Keratinocyte (primary cell): ENCODE measurements around the gene EYS. TPM values are rescaled to one million over a fixed set of nuclear protein-coding genes. Genes with fewer than 3 reads are reported as not detected.

Source experiments
- DNase-seq: peaks from one replicate; pipeline ENCODE4 v3.0.0-alpha.2; 2011; ENCODE audit warnings: low read depth, missing footprints, low spot score
- FAIRE-seq: peaks from 2 replicates; lab custom pipeline; 2011; peaks lifted over from hg19 to GRCh38; lab: Jason Lieb, UNC
- H2AFZ ChIP-seq: 2 replicates; pipeline ENCODE4 v1.6.0; 2012; ENCODE audit warnings: low read length, control low read depth, inconsistent platforms; ENCODE audit not compliant: control insufficient read depth
- H3K27ac ChIP-seq: 2 replicates; pipeline ENCODE4 v1.5.1; 2011; ENCODE audit warnings: low read length; ENCODE audit not compliant: control insufficient read depth, insufficient read depth
- H3K27me3 ChIP-seq: 3 replicates; pipeline ENCODE4 v1.6.0; 2011; ENCODE audit warnings: low read length; ENCODE audit not compliant: control insufficient read depth, insufficient read depth; ENCODE audit errors: extremely low read depth
- H3K36me3 ChIP-seq, 2 experiments: 2 replicates in 1 of 2; 3 replicates in 1 of 2; pipeline ENCODE4 v1.5.1; 2011; ENCODE audit warnings: low read length in 2 of 2, mild to moderate bottlenecking in 1 of 2; ENCODE audit not compliant: control insufficient read depth in 2 of 2, insufficient read depth in 2 of 2; ENCODE audit errors: extremely low read depth in 1 of 2
- H3K4me1 ChIP-seq: 3 replicates; pipeline ENCODE4 v1.5.1; 2011; ENCODE audit warnings: low read length; ENCODE audit not compliant: control insufficient read depth, insufficient read depth; ENCODE audit errors: extremely low read depth
- H3K4me2 ChIP-seq: 3 replicates; pipeline ENCODE4 v1.6.0; 2011; ENCODE audit warnings: low read depth, low read length; ENCODE audit not compliant: control insufficient read depth, insufficient read depth; ENCODE audit errors: extremely low read depth
- H3K4me3 ChIP-seq, 3 experiments: fragments of 200-600 bp in 1 of 3; sonication (generic) in 1 of 3; 2 replicates in 2 of 3; 3 replicates in 1 of 3; pipeline ENCODE4 v1.5.1; 2011 to 2016; ENCODE audit warnings: low read length in 3 of 3, mild to moderate bottlenecking in 3 of 3, control low read depth in 2 of 3, inconsistent platforms in 1 of 3, low read depth in 1 of 3, mixed read lengths in 1 of 3, mixed run types in 1 of 3, moderate library complexity in 1 of 3; ENCODE audit not compliant: control insufficient read depth in 2 of 3, insufficient read depth in 2 of 3; ENCODE audit errors: extremely low read depth in 1 of 3
- H3K79me2 ChIP-seq: 2 replicates; pipeline ENCODE4 v1.6.0; 2012; ENCODE audit warnings: low read length; ENCODE audit not compliant: control insufficient read depth, insufficient read depth
- H3K9ac ChIP-seq: 3 replicates; pipeline ENCODE4 v1.6.0; 2011; ENCODE audit warnings: low read length; ENCODE audit not compliant: control insufficient read depth, insufficient read depth; ENCODE audit errors: extremely low read depth
- H3K9me1 ChIP-seq: 3 replicates; pipeline ENCODE4 v1.6.0; 2011; ENCODE audit warnings: low read length; ENCODE audit not compliant: control insufficient read depth, insufficient read depth; ENCODE audit errors: extremely low read depth
- H3K9me3 ChIP-seq: 2 replicates; pipeline ENCODE4 v1.5.1; 2012; ENCODE audit warnings: low read depth, low read length; ENCODE audit not compliant: control insufficient read depth
- H4K20me1 ChIP-seq: 3 replicates; pipeline ENCODE4 v1.6.0; 2011; ENCODE audit warnings: low read length; ENCODE audit not compliant: control insufficient read depth, insufficient read depth; ENCODE audit errors: extremely low read depth
- CTCF ChIP-seq, 3 experiments: IDR thresholded peaks in 1 of 3; conservative IDR thresholded peaks in 1 of 3; optimal IDR thresholded peaks in 1 of 3; 2 replicates in 2 of 3; 3 replicates in 1 of 3; pipeline versions ENCODE3 to v1.5.1; 2011; ENCODE audit warnings: low read length in 3 of 3, mild to moderate bottlenecking in 3 of 3, moderate library complexity in 2 of 3, control low read depth in 1 of 3, inconsistent platforms in 1 of 3; ENCODE audit not compliant: insufficient read depth in 2 of 3; ENCODE audit errors: extremely low read depth in 1 of 3
- EZH2 ChIP-seq: IDR thresholded peaks from one replicate; pipeline ENCODE4 v1.6.1; 2012; ENCODE audit warnings: inconsistent platforms, mild to moderate bottlenecking, low read length, moderate library complexity
- dilution Hi-C: fragments of 300-500 bp; cut with MboI; formaldehyde crosslinking; loops from one replicate; pipeline ENCODE4 v1.7.0; 2020; ENCODE audit warnings: low sequenced_read_pairs; ENCODE audit not compliant: extremely low pct_ligation_motif_present
- polyA plus RNA-seq, 5 experiments: library from polyadenylated mRNA; depleted of rRNA in 3 of 5; stranded (reverse) in 3 of 5; stranded (forward) in 1 of 5; unstranded in 1 of 5; fragments of >200 nt; gene quantifications; 1 replicate in 1 of 5; 2 replicates in 3 of 5; 3 replicates in 1 of 5; pipeline versions ENCODE4 v1.2.1 to v1.2.3, GENCODE V29; 2011 to 2012; ENCODE audit warnings: missing spikeins in 2 of 5, low read depth in 1 of 5, low replicate concordance in 1 of 5

Gene EYS
- polyA plus RNA-seq, 1 donor (not counting 4 experiments of a cell fraction or from before 2014, with no cell fraction given) = 0.34 TPM

- DNase-seq (no peak), FAIRE-seq (no peak)
- H3K4me1 ChIP-seq = no peaks in the 10 kb centered on the region
- H3K36me3 ChIP-seq = no peaks in the 10 kb centered on the region
- no peak for TF ChIP-seq CTCF (optimal IDR thresholded peaks at IDR 0.05 in 1 of 3, IDR thresholded peaks at IDR 0.05 in 1 of 3, conservative IDR thresholded peaks at IDR 0.05 in 1 of 3; ENCODE audit: extremely low read depth in 1 of 3, insufficient read depth in 2 of 3, low read length in 3 of 3)
- TF ChIP-seq EZH2 = no peak
- H3K9me1 ChIP-seq = no peaks in the 10 kb centered on the region
- no peak overlapping the region for H3K9ac ChIP-seq
- H3K27ac ChIP-seq = no peak overlapping the region
- no peaks in the 10 kb centered on the region for H3K79me2 ChIP-seq
- H3K4me3 ChIP-seq = no peak overlapping the region
- H3K27me3 ChIP-seq = no peaks in the 10 kb centered on the region
- H2AFZ ChIP-seq = no peak overlapping the region
- no peaks in the 10 kb centered on the region for H4K20me1 ChIP-seq
- dilution Hi-C loops = no loop called here
- H3K4me2 ChIP-seq = no peak overlapping the region
- no peaks in the 10 kb centered on the region for H3K9me3 ChIP-seq
Measured at GRCh38 chr6:64255000-64255399, 1452.0 kb downstream of the EYS start.

GRCh38 chr6:64254558-64254957 is 1452.5 kb downstream of the EYS start:
- Histone ChIP-seq H3K4me1 (no peaks in the 10 kb centered on the region), H3K9ac (no peak overlapping the region), H3K9me1 (no peaks in the 10 kb centered on the region), H3K27me3 (no peaks in the 10 kb centered on the region), H2AFZ (no peak overlapping the region), H3K4me2 (no peak overlapping the region), H3K79me2 (no peaks in the 10 kb centered on the region), H3K4me3 (no peak overlapping the region), H3K27ac (no peak overlapping the region), H4K20me1 (no peaks in the 10 kb centered on the region), H3K9me3 (no peaks in the 10 kb centered on the region), H3K36me3 (no peaks in the 10 kb centered on the region)
- DNase-seq (no peak), FAIRE-seq (no peak)
- TF ChIP-seq EZH2 = no peak
- TF ChIP-seq CTCF (optimal IDR thresholded peaks at IDR 0.05 in 1 of 3, IDR thresholded peaks at IDR 0.05 in 1 of 3, conservative IDR thresholded peaks at IDR 0.05 in 1 of 3; ENCODE audit: extremely low read depth in 1 of 3, insufficient read depth in 2 of 3, low read length in 3 of 3) = no peak
- dilution Hi-C loops = no loop called here
